Islet of Langerhans (tissue), 1 donor: ENCODE results near the gene NDRG2.
"Not testable (repeated sequence)": the region's sequence is repeated elsewhere in the genome, so short reads cannot be mapped to it uniquely, and the experiment has no call there.

Source experiments
- FAIRE-seq: peaks from one replicate; lab custom pipeline; 2011; peaks lifted over from hg19 to GRCh38; lab: Jason Lieb, UNC

The NDRG2 gene

GRCh38 chr14:21055432-21056117, 30.7 kb upstream of the NDRG2 start:
- no peak for FAIRE-seq

GRCh38 chr14:21054768-21055145, 29.9 kb upstream of the NDRG2 start:
- no peak for FAIRE-seq

- no peak for FAIRE-seq
Measured at GRCh38 chr14:21054123-21054767, 29.4 kb upstream of the NDRG2 start.

GRCh38 chr14:21053184-21054122, 28.6 kb upstream of the NDRG2 start:
- no peak for FAIRE-seq

- FAIRE-seq, result no peak
Measured at GRCh38 chr14:21050597-21050996, 25.7 kb upstream of the NDRG2 start.

- no peak for FAIRE-seq
Measured at GRCh38 chr14:21049271-21049673, 24.4 kb upstream of the NDRG2 start.

- no peak for FAIRE-seq
Measured at GRCh38 chr14:21048638-21049037, 23.8 kb upstream of the NDRG2 start.

GRCh38 chr14:21047378-21047781, 22.5 kb upstream of the NDRG2 start:
- FAIRE-seq, result no peak

GRCh38 chr14:21043974-21044618, 19.2 kb upstream of the NDRG2 start:
- no peak for FAIRE-seq

- no peak for FAIRE-seq
Measured at GRCh38 chr14:21043387-21043973, 18.6 kb upstream of the NDRG2 start.

GRCh38 chr14:21042918-21043317, 18.1 kb upstream of the NDRG2 start:
- no peak for FAIRE-seq

- no peak for FAIRE-seq
Measured at GRCh38 chr14:21041676-21042433, 17.0 kb upstream of the NDRG2 start, which contains the start of gene RNASE7. Gene RNASE7, plus strand, starts transcription at chr14:21042362. Its CDS starts 631 bp downstream, at chr14:21042993.

GRCh38 chr14:21040941-21041340, 16.1 kb upstream of the NDRG2 start:
- FAIRE-seq, result not testable (repeated sequence)

- FAIRE-seq, result no peak
Measured at GRCh38 chr14:21040370-21040925, 15.6 kb upstream of the NDRG2 start.

- no peak for FAIRE-seq
Measured at GRCh38 chr14:21039585-21040369, 14.9 kb upstream of the NDRG2 start.

- FAIRE-seq, result no peak
Measured at GRCh38 chr14:21038441-21039422, 13.9 kb upstream of the NDRG2 start.

GRCh38 chr14:21037156-21037555, 12.3 kb upstream of the NDRG2 start:
- FAIRE-seq, result no peak

- FAIRE-seq, result no peak
Measured at GRCh38 chr14:21036751-21037150, 11.9 kb upstream of the NDRG2 start.

- no peak for FAIRE-seq
Measured at GRCh38 chr14:21034707-21035106, 9.8 kb upstream of the NDRG2 start, which contains the start of gene RNASE13. Gene RNASE13, minus strand, starts transcription at chr14:21034807. Its CDS starts 519 bp downstream, at chr14:21034288.
